Adrenal gland (tissue), 5 donors: ENCODE data around the gene RASSF7.

Experiments
- POLR2A ChIP-seq, 2 donors: fragments of 450-650 bp; IDR thresholded peaks; one replicate each; pipeline ENCODE4 v1.6.1; 2017; ENCODE audit warnings: antibody characterized with exemption in 2 of 2, mild to moderate bottlenecking in 2 of 2, moderate library complexity in 1 of 2
- TF ChIP-seq, protein P1 (sequence below), 6 experiments: fragments of 450-650 bp in 4 of 6; fragments of 200-600 bp in 2 of 6; sonication (generic) in 1 of 6; IDR thresholded peaks; 1 replicate in 5 of 6; 2 replicates in 1 of 6; pipeline versions ENCODE4 v1.5.1 to v1.8.0; 2016 to 2021; ENCODE audit warnings: antibody characterized with exemption in 6 of 6, mild to moderate bottlenecking in 2 of 6, moderate library complexity in 1 of 6
- donor health status: DM: no; HTN: no; CAD: no.

DNA sequence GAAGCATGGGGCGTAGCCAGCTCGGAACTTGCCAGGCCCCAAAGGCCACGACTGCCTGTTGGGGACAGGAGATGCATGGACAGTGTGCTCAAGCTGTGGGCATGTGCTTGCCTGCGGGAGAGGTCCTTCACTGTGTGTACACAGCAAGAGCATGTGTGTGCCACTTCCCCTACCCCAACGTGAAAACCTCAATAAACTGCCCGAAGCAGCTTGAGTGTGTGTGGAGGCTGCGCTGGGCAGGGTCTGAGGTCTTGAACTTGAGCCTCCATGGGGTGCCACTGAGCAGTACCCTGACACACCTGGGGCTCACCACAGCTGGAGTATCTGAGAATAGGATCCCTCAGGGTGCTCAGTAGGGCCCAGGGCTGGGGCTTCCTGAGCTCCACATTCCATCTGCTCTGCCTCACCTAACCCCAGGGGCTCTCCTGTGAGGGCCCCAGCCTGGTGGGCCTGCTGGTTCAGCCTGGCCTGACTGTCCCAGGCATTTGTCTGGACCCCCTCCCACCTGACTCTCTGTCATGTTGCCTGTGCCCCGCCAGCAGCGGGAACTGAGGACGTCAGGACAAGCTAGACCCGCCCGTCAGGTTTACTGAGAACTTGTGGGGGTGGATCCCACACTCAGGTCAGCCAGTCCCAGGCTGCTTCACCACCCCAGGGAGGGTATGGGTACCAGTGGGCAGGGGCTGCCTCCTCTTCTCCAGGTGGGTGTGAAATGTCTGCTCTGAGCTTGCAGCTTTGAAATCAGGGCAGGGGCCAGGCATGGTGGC is 3.2 kb downstream of the RASSF7 start:
- TF ChIP-seq, protein P1, sequence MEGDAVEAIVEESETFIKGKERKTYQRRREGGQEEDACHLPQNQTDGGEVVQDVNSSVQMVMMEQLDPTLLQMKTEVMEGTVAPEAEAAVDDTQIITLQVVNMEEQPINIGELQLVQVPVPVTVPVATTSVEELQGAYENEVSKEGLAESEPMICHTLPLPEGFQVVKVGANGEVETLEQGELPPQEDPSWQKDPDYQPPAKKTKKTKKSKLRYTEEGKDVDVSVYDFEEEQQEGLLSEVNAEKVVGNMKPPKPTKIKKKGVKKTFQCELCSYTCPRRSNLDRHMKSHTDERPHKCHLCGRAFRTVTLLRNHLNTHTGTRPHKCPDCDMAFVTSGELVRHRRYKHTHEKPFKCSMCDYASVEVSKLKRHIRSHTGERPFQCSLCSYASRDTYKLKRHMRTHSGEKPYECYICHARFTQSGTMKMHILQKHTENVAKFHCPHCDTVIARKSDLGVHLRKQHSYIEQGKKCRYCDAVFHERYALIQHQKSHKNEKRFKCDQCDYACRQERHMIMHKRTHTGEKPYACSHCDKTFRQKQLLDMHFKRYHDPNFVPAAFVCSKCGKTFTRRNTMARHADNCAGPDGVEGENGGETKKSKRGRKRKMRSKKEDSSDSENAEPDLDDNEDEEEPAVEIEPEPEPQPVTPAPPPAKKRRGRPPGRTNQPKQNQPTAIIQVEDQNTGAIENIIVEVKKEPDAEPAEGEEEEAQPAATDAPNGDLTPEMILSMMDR (IDR thresholded peaks at IDR 0.05): no peak
- TF ChIP-seq POLR2A (IDR thresholded peaks at IDR 0.05): no peak
